Activated T-cell treated with anti-CD3 and anti-CD28 coated beads for 48 hours (primary cell): ENCODE results near the gene SH3GL1.

Source experiments
- DNase-seq: peaks from one replicate; pipeline ENCODE4 v3.0.0-alpha.2; 2020; ENCODE audit warnings: low read depth

Gene SH3GL1

DNA sequence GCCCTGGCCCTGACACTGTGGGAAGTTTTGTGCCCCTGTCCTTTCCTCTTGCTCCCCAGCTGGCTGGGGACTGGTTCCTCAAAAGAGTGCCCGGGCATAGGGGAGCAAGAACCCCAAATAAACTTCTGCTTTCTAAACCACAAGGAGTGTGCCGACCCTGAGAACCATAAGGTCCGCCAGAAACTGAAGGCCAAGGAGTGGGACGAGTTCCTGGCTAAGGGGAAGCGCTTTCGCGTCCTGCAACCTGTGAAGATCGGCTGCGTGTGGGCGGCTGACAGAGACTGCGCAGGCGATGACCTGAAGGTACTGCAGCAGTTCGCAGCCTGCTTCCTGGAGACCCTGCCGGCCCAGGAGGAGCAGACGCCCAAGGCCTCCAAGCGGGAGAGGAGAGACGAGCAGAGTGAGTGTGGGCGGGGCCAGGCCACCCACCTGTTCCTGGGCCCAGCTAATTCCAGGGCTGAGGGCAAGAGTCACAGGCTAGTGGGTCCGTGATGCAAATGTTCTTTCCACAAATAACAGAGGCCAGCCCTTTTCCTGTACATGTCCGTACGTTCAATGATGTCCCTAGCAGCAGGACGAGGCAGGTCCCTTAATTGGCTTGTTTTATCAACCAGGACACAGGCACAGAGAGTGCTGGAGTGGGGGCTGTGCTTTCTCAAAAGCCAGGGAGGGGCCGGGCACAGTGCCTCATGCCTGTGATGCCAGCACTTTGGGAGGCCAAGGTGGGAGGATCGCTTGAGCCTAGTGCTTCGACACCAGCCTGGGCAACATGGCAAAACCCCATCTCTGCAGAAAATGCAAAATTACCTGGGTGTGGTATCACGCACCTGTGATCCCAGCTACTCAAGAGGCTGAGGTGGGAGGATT is 31.7 kb upstream of the SH3GL1 start:
- no peak for DNase-seq

DNA sequence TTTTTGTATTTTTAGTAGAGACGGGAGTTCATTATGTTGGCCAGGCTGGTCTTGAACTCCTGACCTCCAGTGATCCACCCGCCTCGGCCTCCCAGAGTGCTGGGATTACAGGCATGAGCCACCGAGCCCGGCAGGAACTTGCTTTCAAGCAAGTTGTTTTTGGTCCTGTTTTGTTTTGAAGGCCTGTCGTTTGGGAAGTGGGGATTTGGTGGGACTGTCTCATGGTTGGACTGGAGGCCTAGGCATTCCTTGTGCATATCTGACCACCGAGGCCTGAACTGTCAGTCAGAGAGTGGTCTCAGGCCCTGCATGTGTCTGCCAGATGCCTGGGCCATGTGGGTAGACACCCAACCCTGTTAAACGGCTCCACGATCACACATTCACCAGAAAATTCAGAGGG is 30.9 kb upstream of the SH3GL1 start:
- no peak for DNase-seq

DNA sequence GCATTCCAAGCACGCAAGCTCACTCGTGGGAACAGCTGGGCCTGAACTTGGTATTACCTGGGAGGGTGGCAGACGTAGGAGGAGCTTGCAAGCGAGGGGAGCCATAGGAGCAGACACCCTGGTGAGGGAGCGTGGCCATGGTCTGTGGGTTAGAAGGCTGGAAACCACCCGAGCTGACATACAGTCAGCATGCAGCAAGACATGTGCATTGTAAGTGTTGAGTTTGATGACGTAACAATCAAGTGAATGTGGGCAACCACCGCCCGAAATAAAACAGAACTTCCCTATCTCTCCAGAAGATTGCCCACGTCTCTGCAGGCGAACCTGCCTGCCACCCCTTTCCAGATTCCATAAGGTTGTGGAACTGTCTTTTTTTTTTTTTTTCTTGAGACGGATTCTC is 30.4 kb upstream of the SH3GL1 start:
- DNase-seq, result no peak

DNA sequence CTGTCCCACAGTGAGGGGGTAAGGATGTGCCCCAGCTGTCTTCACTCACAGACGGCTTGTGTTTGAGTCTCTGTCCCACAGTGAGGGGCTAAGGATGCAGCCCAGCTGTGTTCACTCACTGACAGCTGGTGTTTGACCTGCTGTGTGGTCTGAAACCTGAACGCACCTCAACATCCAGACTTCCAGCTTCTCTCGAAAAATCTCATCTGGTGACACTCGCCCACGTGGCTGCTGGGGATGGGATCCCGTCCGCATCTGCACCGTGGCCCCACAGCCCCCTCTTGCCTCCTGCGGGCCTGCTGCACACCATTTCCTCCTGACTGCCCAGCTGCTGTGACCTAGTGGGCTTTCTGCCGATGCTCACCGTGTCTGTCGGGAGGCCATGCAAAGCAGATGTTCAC is 29.4 kb upstream of the SH3GL1 start:
- DNase-seq, result no peak

DNA sequence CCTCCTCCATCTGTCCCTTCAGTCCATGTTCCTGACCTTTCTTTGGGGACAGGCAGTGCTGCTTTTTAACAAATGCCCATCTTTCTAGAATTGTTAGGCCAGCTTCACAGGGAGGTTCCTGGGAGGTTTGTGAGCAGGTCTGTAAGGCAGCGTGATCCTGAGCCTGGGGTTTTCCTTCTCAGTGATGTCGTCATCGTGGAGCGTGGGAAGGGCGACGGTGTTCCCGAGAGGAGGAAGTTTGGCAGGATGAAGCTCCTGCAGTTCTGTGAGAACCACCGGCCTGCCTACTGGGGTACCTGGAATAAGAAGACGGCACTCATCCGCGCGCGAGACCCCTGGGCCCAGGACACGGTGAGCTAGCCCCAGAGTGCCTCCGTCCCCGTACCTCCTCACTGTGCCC is 28.9 kb upstream of the SH3GL1 start:
- DNase-seq, result no peak

DNA sequence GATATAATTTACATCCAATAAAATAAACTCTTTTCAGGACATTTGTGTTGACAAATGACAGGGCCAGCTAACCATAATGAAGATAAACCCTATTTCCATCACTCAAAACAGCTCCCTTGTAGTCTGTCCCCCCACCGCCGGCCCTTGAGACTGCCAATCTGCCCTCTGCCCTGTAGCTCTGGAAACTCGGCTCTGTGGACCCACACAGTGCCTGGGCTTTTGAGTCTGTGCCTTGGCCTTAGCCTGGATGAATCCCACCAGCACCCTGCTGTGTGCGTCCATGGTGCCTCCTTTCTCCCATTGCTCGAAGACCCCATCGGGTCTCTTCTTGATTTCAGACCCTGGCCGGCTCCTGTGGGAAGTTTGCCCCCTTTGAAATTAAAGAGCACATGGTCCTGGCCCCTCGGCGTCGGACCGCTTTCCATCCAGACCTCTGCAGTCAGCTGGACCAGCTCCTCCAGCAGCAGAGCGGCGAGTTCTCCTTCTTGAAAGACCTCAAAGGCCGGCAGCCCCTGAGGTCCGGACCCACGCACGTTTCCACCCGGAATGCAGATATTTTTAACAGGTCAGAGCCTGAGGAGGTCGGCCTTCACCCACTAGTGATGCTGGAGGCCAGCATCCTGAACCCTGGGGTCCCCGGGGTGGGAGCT is 28.1 kb upstream of the SH3GL1 start:
- no peak for DNase-seq

DNA sequence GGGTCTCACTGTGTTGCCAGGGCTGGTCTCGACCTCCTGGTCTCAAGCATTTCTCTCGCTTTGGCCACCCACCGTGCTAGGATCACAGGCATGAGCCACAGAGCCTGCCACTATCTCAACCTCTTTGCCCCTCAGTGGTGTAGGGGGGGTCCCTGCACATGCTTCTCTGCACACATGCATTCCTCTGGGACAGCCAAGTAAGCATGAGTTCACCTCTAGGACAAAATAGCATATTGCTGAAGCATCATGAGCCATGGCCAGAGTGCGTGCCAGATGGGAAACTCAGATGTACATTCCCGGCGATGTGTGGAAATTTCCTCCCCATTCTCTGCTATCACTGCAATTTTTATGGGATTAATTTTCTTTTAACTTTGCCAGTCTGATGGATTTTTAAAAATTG is 25.2 kb upstream of the SH3GL1 start:
- DNase-seq, result no peak

DNA sequence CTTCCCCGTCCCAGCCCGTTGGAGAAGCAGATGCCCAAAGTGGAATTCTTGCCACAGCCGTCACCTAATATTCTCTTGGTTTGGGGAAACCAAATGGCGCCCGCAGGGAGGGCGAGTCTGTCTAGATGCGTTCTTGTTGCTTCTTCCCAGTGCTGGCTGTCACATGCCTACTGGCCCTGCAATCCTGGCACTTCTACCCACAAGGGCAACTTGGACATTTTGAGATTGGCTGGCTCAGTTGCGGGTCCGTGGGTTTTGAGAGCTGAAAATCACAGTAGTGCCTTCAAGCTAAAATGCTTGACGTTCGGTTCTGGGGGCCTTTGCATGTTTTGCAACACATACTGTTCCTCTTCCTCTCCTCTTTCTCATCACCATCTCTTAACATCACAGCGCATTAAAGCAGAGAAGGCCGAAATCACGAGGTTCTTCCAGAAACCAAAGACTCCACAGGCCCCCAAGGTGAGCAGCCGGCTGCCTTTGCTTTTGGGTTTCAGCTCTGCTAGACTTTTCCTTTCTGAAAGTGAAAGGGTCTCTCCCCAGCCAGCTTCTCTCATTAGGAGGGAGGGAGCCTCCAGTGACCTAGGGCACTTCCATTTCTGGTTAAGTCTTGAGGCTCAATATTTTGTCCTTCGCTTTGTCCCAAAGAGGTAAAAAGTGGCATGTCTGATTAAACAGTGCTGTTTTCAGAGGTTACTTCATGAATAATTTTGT is 23.2 kb upstream of the SH3GL1 start:
- DNase-seq, result no peak

DNA sequence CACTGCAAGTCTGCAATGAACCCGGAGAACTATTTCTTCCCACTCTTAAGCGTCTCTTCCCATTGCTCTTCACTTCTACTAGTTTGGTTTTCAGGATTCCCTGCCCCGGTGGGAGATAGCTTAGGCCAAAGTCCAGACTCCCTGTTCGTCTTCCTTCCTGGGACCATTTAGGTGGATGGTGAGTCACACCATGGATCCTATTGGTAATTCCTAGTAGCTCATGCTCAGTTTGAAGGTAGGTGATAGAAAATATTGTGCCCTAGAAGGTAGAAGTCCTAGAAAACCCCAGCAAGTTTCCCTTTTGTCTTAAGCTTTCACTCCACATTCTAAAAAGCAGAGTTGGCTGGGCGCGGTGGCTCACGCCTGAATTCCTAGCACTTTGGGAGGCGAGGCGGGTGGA is 15.9 kb upstream of the SH3GL1 start:
- no peak for DNase-seq

DNA sequence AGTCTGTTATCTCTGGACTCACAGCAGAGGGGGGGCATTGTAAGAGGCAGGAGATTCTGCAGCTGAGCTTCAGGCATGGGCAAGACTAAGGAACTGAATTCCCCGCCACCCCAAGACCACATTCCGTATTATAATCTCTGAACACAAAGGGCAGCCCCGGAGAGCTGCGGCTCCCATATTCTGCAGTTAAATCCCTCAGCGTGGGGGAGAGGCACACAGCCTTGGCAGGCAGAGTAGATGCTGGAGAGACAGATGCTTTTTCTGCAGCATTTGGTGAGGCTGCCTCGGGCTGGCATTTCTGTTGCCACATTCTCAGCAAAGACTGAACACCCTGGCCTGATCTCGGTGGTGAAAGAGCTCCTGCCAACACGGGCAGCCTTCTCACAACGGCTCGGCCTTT is 15.0 kb upstream of the SH3GL1 start:
- no peak for DNase-seq

DNA sequence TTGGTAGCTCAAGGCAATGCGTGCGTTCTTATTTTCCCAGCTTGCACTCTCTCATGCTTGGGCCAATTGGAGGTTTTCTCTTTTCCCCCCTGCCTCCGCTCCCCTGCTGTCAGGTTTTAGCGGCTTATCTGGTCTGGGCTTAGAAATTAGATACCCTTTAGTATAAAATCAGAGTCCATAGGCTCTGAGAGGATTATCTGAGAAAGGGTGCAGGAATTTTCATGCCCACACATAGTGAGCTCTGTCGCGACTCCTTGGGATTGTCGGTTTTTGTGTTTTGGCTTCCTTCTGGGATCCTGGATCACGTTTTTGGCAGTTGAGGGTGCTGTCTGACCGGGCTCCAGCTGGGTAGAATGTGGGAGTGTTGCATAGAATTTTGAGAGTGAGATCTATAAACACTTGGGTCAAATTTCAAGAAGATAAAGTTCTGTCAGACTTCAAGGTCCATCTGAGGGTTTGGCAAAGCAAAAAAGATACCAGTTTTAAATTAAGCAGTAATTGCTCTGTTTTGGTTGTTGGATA is 14.5 kb upstream of the SH3GL1 start:
- DNase-seq, result no peak

DNA sequence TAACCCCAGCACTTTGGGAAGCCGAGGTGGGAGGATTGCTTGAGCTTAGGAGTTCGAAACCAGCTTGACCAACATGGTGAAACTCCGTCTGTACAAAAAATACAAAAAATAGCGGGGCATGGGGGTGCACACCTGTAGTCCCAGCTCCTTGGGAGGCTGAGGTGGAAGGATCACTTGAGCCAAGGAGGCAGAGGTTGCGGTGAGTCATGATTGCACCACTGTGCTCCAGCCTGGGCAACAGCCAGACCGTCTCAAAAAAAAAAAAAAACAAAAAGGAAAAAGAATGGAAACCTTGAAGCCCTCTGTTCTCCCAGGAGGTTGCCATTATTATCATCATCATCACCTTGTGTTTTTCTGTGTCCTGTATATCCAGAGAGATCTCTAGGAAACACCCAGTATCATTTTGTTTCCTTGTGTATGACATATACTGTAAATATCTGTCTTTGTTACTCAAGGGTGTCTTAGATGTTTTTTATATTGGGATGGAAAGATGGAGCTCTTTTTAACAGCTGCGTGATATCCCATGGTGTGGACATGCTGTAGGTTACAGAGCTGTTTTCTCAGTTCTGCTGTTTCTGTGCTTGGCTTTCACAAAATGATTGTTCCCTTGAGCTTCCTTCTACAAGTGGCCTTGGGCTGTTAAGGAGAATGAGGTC is 13.9 kb upstream of the SH3GL1 start:
- no peak for DNase-seq

DNA sequence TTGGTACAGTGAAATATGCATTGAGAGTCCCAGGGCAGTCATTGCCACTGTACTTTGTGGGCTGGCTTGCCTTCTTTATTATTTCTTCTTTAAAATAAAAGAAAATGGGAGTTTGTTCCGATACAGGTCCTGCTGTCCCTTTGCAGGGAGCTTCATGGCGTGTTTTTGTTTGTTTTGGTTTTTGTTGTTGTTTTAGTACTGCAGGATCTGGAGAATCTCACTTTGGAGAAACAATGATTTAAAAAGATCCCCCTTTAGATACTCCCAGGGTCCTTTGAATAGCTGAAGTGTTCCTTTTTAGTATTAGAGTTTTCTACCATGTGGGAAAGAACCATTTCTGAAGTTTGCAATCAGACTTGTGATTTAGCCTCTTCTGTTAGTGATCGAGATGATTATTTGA is 13.2 kb upstream of the SH3GL1 start:
- DNase-seq, result no peak

DNA sequence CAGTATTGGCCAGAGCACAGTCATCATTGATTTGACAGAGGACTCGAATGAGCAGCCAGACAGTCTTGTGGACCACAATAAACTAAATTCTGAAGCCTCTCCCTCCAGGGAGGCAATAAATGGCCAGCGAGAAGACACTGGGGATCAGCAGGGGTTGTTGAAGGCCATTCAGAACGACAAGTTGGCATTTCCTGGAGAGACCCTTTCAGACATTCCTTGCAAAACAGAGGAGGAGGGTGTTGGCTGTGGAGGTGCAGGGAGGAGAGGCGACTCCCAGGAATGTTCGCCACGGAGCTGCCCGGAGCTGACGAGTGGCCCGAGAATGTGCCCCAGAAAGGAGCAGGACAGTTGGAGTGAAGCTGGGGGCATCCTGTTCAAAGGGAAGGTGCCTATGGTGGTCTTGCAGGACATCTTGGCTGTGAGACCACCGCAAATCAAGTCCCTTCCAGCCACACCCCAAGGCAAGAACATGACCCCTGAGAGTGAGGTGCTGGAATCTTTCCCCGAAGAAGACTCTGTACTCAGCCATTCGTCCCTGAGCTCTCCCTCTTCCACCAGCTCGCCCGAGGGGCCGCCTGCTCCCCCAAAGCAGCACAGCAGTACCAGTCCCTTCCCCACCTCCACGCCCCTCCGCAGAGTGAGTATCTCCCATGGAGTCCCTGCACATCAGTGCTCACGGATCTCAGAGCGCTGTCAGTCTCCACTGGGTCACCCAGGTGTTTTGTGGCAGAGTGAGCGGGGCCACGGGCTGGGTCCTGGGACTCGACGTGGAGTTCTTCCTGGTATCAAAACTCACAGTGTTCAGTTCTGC is 9.0 kb upstream of the SH3GL1 start:
- DNase-seq, result no peak

DNA sequence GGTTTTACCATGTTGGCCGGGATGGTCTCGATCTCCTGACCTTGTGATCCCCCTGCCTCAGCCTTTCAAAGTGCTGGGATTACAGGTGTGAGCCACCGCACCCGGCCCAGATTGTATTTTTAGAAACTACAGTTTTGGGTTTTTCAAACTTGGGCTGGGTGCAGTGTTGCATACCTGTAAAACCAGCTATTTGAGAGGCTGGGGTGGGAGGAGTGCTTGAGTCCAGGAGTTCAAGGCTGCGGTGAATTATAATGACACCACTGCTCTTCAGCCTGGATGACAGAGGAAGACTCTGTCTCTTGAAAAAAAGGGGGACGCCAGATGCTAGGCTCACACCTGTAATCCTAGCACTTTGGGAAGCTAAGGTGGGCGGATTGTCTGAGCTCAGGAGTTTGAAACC is 6.3 kb upstream of the SH3GL1 start:
- no peak for DNase-seq

DNA sequence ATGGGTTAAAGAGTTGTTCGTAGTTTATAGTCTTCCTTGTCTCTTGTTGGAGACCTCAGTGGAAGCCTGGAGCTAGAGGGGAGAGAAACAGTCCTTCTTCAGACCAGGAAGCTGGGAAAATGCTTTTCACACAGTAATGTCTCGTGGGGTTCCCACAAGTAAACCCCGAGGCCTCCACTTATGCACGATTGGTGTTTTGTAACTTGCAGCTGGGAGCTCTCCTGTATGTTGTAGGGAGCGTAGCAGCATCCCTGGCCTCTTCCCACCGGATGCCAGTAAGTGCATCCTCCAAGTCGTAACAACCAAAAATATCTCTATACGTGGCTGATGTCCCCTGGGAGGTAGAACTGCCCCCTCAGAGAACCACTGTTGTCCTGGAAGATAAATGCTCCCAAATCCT is 5.6 kb upstream of the SH3GL1 start:
- no peak for DNase-seq

DNA sequence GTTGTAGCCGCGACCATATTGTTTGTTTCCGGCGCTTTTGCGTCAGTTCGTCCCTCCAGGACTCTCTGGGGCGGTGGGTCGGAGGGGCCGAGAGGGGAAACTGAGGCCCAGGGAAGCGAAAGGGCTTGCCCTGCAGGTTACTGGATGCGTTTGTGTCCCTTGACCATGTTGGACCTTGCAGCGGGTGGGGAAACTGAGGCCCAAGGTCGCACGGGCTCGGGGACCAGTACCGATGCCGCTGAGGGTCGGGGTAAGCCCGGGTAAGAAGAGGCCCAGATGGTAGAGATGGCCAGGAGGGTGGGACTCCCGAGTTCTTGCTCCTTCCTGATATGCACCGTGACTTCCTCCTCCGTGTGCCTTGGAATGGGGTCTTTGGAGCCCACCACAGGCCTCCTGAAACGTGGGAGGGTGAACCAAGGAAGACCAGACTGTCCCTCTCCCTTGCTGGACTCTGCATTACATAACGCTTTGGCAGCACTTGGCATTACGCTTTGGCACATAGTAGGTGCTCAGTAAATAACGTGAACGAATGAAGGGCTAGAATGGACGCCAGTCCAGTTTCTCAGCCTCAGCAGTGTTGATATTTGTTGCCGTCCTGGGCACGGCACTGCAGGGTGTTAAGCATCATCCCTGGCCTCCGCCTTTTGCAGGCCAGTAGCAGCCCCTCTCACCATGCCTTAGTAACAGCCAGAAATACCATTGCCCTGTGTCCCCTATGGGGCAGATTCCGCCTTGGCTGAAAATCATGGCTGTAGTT is 2.8 kb upstream of the SH3GL1 start:
- no peak for DNase-seq

DNA sequence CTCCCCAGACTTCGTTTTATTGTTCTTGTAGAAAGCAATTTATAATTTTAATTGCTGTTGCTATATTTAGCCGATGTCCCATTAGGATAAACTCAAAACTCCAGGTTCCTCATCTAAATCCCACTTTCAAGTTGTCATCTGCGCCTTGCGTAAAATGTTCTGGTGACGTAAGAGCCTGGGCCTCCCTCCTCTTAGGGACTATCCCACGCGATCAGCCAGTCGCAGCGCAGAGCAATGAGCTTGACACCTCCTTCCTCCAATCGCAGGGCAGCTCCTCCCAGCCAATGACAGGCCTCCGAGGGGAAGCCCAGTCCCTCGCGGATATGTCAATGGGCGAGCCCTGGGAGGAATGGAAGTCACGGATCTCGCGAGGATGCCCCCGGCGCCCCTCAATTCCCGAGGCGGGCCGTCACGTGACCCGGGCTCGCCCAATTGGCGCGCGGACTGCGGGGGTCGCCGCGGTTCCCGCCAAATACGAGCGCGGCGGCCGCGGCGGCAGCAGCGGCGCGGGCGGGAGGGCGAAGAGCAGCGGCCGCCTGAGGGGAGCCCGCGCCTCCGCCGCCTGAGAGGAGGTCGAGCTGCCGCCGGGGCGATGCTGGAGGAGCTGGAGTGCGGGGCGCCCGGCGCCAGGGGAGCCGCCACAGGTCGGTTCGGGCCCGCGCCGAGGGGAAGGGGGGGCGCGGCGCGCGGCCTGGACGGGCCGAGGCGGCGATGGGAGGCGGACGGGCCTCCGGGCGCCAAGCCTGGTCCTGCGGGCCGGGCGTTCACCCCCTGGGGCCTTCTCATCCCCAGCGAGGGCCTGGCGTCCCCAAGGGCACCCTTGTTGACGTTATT is 2.0 kb upstream of the SH3GL1 start, which contains the start of gene CHAF1A:
TSS of gene CHAF1A (plus strand) at position 470 of the 834 bp plus-strand sequence. CDS start at position 593, 123 bp downstream.
- DNase-seq, result peak; percentile 99

DNA sequence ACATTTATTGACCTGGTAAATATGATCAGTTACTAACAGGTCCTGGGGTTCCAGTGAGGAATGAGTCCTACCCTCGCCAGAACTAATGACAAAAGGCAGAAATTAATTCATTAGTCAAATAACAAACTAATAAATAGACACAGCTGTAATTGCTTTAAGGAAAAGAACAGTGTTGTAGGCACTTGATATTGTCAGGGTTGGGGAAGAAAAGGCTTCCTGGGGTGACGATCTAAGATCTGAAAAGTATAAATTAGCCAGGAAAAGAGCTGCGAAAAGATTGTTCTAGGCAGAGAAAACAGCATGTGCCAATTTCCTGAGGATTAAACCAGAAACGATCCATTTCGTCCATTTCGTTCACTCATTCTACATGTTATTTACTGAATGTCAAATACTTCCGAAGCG is 1.4 kb upstream of the SH3GL1 start:
- DNase-seq, result no peak

DNA sequence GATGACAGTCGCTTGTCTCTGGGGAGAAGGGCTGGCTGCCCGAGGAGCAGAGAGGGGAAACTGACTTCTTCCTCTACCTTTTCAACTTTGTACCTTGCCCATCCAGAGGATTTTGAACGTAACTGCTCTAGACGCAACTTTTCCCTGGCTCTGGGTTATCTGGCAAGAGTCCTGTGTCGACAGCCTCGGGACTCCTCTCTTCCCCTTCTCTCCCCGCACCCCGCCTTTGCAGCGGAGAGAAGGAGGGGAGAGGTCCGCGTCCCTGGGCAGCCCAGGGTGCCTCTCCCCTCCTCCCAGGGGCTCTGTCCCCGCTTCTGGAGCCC is 574 bp downstream of the SH3GL1 start:
- no peak for DNase-seq
